GM13977 (cell line): Measurements from ENCODE around the gene HLA-A.
"Not testable (repeated sequence)": the region's sequence is repeated elsewhere in the genome, so short reads cannot be mapped to it uniquely, and the experiment has no call there.

Experiments
- DNase-seq: peaks from one replicate; pipeline ENCODE4 v3.0.0; 2012; ENCODE audit warnings: low spot score
- CTCF ChIP-seq: IDR thresholded peaks from 2 replicates; pipeline ENCODE4 v1.5.1; 2012; ENCODE audit warnings: mild to moderate bottlenecking, control low read depth; ENCODE audit not compliant: insufficient read depth; ENCODE audit errors: extremely low read depth, missing control alignments
- in situ Hi-C: fragments of 300-500 bp; cut with MboI; formaldehyde crosslinking; loops from one replicate; pipeline ENCODE4 v1.12.0; 2022; ENCODE audit warnings: low sequenced_read_pairs, low pct_unique_long_range_greater_than_20kb, mixed read lengths, inconsistent platforms; ENCODE audit not compliant: unreplicated experiment

HLA-A gene

DNA sequence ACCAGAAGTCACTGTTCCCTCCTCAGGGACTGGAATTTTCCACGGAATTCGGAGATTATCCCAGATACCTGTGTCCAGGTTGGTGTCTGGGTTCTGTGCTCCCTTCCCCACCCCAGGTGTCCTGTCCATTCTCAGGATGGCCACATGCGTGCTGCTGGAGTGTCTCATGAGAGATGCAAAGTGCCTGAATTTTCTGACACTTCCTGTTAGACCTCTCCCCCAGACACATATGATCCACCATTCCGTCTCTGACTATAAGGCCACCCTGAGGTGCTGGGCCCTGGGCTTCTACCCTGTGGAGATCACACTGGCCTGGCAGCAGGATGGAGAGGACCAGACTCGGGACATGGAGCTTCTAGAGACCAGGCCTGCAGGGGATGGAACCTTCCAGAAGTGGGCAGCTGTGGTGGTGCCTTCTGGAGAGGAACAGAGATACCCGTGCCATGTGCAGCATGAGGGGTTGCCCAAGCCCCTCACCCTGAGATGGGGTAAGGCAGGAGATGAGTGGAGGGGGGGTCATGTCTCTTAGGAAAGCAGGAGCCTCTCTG, 14.4 kb upstream of the HLA-A start:
- DNase-seq: no peak
- TF ChIP-seq CTCF: no peak
- in situ Hi-C loops: no loop called here

GRCh38 chr6:29930047-29930446, 12.3 kb upstream of the HLA-A start:
- in situ Hi-C loops, DNase-seq: not testable (repeated sequence)

DNA sequence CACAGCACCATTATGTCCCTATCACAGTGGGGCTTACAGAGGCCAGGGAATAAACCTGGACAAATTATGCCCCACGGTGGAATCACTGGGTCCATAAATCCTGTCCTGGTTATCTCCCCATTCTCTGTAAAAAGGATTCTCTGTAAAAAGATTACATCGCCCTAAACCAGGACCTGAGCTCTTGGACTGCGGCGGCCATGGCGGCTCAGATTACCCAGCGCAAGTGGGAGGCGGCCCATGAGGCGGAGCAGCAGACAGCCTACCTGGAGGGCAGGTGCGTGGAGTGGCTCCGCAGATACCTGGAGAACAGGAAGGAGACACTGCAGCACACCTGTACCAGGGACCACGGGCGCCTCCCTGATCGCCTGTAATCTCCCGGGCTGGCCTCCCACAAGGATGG, 8.4 kb upstream of the HLA-A start:
- DNase-seq: no peak
- in situ Hi-C loops: no loop called here
- TF ChIP-seq CTCF: no peak

DNA sequence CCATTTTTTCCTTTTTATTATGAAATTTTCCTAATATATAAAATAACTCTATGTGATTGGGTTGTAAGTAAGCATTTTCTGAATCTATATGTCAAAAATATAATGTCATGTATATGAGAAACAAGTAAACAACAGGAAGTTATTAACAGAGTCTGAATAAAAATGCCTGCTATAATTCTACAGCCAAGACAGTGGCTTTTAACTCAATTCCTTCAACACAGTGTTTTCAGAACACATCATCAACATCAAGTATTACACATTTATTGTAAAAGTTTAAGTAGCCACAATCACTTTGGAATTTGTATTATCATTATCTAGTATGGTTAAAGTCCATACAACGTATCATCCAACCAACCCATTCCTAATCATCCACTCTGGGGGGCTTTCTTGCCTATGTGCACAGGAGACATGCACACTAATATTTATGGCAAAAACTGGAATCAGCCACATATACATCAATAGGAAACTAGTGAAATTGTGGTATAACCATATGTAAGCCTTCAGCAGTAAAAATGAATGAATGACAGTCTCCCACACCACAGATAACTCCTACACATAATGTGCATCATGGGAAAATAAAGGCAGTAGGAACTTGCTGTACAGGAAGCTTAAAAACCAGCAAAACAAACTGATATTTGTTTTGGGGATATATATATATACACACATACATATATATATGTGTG, 6.9 kb upstream of the HLA-A start:
- no peak for DNase-seq
- in situ Hi-C loops: no loop called here
- TF ChIP-seq CTCF: no peak

GRCh38 chr6:29938746-29939508, 3.4 kb upstream of the HLA-A start:
- no peak for DNase-seq
- in situ Hi-C loops: no loop called here
- TF ChIP-seq CTCF: no peak

- no peak for TF ChIP-seq CTCF
- DNase-seq: no peak
- in situ Hi-C loops: loop anchor here (5.0 kb wide), 1 partner anchor 54 kb away; no protein-coding TSS in a partner anchor
Observed at GRCh38 chr6:29941016-29941415, 1.3 kb upstream of the HLA-A start.

- in situ Hi-C loops: loop anchor here (5.0 kb wide), 1 partner anchor 54 kb away; no protein-coding TSS in a partner anchor
- DNase-seq: no peak
- TF ChIP-seq CTCF: no peak
Observed at GRCh38 chr6:29941471-29941870, 861 bp upstream of the HLA-A start.
